Activated naive CD8-positive, alpha-beta T cell treated with anti-CD3 and anti-CD28 coated beads for 36 hours (primary cell): ENCODE results near the gene IMPG2. TPM values are rescaled to one million over a fixed set of nuclear protein-coding genes. Genes with fewer than 3 reads are reported as not detected.

ENCODE experiments used
- DNase-seq: peaks from one replicate; pipeline ENCODE4 v3.0.0; 2021
- H3K27ac Mint-ChIP-seq: one replicate; pipeline ENCODE4 v1.8.0; 2022; ENCODE audit warnings: mild to moderate bottlenecking, moderate library complexity, mixed read lengths
- H3K27me3 Mint-ChIP-seq: one replicate; pipeline ENCODE4 v1.8.0; 2022; ENCODE audit warnings: mild to moderate bottlenecking, mixed read lengths
- H3K36me3 Mint-ChIP-seq: one replicate; pipeline ENCODE4 v1.8.0; 2021; ENCODE audit warnings: mild to moderate bottlenecking, mixed read lengths
- H3K4me1 Mint-ChIP-seq: one replicate; pipeline ENCODE4 v1.8.0; 2021; ENCODE audit warnings: mixed read lengths
- H3K4me3 Mint-ChIP-seq: one replicate; pipeline ENCODE4 v1.8.0; 2022; ENCODE audit warnings: mild to moderate bottlenecking, moderate library complexity, mixed read lengths
- H3K9me3 Mint-ChIP-seq: one replicate; pipeline ENCODE4 v1.8.0; 2022; ENCODE audit warnings: mixed read lengths
- total RNA-seq, 2 experiments: library from RNA; stranded (reverse); gene quantifications; one replicate each; pipeline ENCODE4 v1.2.3, GENCODE V29; 2021

The IMPG2 gene
- total RNA-seq, 2 experiments from 2014 or later = 0.12 to 0.14 TPM

DNA sequence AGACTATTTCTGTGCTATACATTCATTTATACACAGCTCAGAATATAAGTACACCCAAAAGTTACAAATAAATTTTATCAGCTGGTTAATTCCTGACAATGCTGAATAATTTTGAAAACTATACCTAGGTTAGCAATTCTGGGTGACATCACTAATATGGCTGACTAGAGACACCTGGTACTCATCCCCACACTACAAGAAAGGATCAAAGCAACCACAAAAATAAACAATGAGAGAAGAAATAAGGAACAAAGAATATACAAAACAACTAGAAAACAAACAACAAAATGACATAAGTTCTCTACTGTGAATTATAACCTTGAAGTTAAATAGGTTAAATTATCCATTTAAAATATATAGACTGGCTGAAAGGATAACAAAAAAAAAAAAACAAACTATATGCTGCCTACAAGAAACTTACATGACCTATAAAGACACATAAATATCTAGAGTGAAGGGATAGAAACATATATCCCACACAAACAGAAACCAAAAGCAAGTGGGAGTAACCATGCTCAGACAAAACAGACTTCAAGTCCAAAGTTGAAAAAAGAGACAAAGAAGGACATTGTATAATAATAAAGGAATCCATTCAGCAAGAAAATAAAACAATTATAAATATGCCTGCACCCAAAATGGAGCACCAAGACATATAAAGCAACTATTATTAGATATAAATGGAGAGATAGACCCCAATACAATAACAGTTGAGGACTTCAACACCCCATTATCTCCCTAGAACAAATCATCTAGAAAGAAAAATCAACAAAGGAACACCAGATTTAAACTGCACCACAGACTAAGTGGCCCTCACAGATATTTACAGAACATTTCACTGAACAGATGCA lies 57.8 kb downstream of the IMPG2 start:
- Mint-ChIP-seq H3K27ac (no peak overlapping the region), H3K27me3 (no peaks in the 10 kb centered on the region), H3K36me3 (peaks cover 12% of the 10 kb centered on the region), H3K4me3 (no peak overlapping the region), H3K9me3 (peaks cover 2% of the 10 kb centered on the region), H3K4me1 (peaks cover 5% of the 10 kb centered on the region)
- no peak for DNase-seq

DNA sequence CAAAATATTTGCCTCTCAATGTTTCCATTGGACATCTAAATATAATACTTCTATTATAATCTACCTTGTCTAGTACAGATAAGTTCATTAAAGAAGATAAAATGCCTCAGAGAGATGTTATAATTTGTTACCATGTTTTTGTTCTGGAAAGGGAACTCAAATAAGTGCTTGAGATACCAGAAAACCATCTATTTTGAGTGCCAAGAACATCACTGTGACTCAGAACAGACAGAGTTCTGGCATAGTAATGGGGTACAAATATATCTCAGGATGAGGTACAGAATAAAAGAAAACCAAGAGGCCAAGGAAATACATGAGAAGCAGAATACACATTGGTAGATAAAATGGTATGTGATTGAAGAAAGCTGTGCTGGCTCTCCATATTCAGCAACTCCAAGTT lies 58.9 kb downstream of the IMPG2 start:
- Mint-ChIP-seq H3K4me3 (no peak overlapping the region), H3K36me3 (peaks cover 12% of the 10 kb centered on the region), H3K4me1 (peaks cover 5% of the 10 kb centered on the region)

DNA sequence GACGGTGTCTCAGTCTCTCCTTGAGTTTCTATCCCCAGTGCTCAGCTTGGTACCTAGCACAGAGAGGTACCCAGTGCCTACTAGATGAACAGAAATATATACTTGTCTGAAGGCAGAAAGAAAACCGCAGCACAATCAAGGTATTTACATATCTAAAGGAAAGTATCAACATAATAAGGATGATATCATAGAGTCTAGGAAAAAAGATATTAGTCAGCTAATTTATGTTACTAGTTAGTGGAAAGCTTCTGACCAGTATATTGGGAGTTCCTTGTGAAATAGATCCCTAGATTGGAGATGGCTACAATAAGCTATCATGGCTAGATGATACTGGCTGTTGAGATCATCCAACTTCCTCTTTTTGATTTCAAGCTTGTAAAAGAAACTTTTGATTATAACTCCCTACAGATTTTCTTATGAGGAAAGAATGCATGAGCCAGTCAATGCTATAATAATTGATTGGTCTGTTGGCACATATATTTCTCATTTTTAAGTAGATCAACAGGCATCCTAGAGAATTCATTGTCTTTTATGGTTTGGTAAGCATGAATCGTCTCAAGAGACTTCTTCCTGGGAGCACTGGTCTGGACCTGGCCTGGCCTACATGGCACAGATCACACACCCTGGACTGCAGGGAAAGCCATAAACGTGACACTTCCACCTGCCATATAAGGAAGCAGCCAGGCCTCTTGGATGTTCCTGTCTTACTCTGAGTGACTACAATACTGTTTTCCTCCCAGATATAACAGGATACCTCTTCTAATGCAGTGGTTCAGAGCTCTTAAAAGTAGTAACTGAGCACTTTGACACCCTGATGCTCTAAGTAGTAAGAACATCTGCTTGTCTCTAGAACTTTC lies 60.7 kb downstream of the IMPG2 start:
- H3K27ac Mint-ChIP-seq = no peak overlapping the region
- DNase-seq = no peak

More for the DNA sequence above, 58.9 kb downstream of the IMPG2 start:
- H3K27ac Mint-ChIP-seq = no peak overlapping the region
- H3K27me3 Mint-ChIP-seq = no peaks in the 10 kb centered on the region
- no peak for DNase-seq
- H3K9me3 Mint-ChIP-seq = peaks cover 2% of the 10 kb centered on the region

GRCh38 chr3:101256511-101256910 lies 63.9 kb downstream of the IMPG2 start:
- Mint-ChIP-seq H3K4me3 (no peak overlapping the region), H3K4me1 (no peaks in the 10 kb centered on the region), H3K9me3 (no peaks in the 10 kb centered on the region), H3K27me3 (no peaks in the 10 kb centered on the region), H3K27ac (no peak overlapping the region), H3K36me3 (peaks cover 3% of the 10 kb centered on the region)
- no peak for DNase-seq

More for the DNA sequence above, 60.7 kb downstream of the IMPG2 start:
- peaks cover 5% of the 10 kb centered on the region for H3K4me1 Mint-ChIP-seq
- H3K27me3 Mint-ChIP-seq = no peaks in the 10 kb centered on the region
- H3K36me3 Mint-ChIP-seq = peaks cover 12% of the 10 kb centered on the region
- peaks cover 2% of the 10 kb centered on the region for H3K9me3 Mint-ChIP-seq
- no peak overlapping the region for H3K4me3 Mint-ChIP-seq

DNA sequence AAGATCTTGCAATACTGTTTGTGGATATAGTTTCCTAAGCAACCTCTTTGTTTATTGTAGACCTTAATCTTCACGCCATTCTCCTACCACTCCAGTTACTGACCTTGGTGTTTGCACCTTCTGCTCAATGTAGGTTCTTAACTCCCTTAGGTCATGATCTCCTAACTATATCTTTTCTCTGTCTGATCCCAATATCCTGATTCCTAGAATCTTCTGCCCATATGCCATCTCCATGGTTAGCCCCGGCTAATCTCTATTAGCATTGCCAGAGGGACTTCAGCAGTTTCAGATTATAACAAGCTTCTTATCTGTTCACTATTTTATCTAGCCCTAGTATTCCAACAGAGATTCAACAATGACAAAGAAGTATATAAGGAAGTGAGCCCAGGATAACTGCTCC lies 64.9 kb downstream of the IMPG2 start:
- Mint-ChIP-seq H3K27ac (no peak overlapping the region), H3K4me1 (no peaks in the 10 kb centered on the region), H3K27me3 (no peaks in the 10 kb centered on the region), H3K4me3 (no peak overlapping the region), H3K9me3 (no peaks in the 10 kb centered on the region), H3K36me3 (peaks cover under 1% of the 10 kb centered on the region)
- no peak for DNase-seq

DNA sequence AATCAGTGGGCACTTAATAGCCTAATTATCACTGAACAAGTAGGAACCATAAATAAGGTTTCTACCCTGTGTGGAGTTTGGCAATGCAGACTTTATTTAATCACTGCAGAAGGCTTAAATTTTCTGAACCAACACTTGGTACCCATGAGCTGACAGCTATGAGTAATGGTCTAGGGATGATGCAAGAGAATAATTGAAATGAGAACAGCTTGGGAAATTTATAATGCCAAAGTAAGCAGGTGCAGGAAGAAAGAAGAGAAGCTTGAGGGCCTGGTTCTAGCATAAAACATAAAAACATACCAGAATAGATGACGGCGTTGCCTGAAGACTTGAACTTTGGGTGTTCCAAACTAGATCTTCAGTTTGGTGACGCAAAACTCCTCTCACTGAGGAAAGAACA lies 67.0 kb downstream of the IMPG2 start:
- Mint-ChIP-seq H3K27me3 (no peaks in the 10 kb centered on the region), H3K4me3 (no peak overlapping the region), H3K27ac (no peak overlapping the region), H3K36me3 (peaks cover 8% of the 10 kb centered on the region), H3K9me3 (no peaks in the 10 kb centered on the region), H3K4me1 (peaks cover 2% of the 10 kb centered on the region)
- DNase-seq = no peak

DNA sequence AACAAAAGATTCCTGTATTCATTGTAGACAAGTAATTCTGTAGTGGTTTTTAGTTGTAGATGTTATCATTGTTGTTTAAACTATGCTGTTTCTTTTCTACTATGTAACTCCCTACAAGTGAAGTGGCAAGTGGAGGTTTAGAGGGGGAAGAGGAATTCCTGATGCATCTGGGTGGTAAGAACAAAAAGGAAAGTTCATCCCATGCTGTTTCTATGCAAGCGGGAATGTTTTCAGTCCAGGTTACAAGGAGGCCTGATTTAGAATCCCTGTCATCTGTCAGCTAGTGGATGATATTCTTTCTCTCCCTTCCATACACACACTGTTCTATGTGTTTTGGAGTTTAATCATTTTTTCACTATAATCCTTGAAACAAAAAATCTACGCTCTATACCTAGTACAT lies 67.4 kb downstream of the IMPG2 start:
- H3K4me3 Mint-ChIP-seq = no peak overlapping the region
- H3K27me3 Mint-ChIP-seq = no peaks in the 10 kb centered on the region
- no peaks in the 10 kb centered on the region for H3K9me3 Mint-ChIP-seq
- H3K4me1 Mint-ChIP-seq = peaks cover 2% of the 10 kb centered on the region
- no peak overlapping the region for H3K27ac Mint-ChIP-seq
- no peak for DNase-seq
- H3K36me3 Mint-ChIP-seq = peaks cover 12% of the 10 kb centered on the region

DNA sequence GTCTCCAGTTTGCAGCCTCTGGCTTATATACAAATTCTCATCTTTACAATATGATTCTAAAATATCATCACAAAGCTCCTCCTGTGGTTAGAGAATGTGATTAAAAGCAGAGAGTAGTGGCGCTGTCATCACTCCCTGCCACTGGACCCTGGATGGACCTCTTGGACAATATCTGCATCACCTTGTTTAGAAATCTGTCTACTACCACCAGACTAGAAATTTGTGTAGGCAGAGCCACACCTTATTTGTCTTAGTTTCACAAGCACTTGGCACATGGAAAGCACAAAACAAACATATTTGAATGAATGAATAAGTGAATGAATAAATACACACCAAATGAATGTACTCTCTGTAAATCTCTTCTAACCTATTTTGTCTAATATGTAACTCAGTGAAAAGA lies 68.1 kb downstream of the IMPG2 start:
- no peak for DNase-seq
- no peaks in the 10 kb centered on the region for H3K9me3 Mint-ChIP-seq
- peaks cover 12% of the 10 kb centered on the region for H3K36me3 Mint-ChIP-seq
- no peak overlapping the region for H3K4me3 Mint-ChIP-seq
- no peak overlapping the region for H3K27ac Mint-ChIP-seq
- peaks cover 2% of the 10 kb centered on the region for H3K4me1 Mint-ChIP-seq
- H3K27me3 Mint-ChIP-seq = no peaks in the 10 kb centered on the region

DNA sequence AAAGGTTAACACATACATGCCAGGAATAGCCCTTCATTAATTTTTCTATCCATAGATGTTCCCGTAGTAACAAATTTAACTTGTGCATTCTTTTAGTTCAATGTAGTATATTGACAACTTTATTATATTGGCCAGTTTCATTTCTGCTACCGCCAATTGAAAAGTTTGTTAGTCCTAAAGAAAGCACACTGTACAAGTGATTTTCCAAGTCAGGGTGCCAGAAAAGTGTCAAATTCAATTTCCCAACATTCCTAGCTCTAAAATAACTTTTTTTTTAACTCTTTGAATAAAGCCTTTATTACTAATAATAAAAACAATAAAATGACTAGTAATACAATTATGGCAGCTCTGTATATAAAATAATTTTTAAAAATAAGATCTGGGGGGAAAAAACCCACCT lies 68.9 kb downstream of the IMPG2 start:
- Mint-ChIP-seq H3K27ac (no peak overlapping the region), H3K27me3 (no peaks in the 10 kb centered on the region), H3K36me3 (peaks cover 12% of the 10 kb centered on the region), H3K9me3 (no peaks in the 10 kb centered on the region), H3K4me3 (no peak overlapping the region), H3K4me1 (peaks cover 2% of the 10 kb centered on the region)
- no peak for DNase-seq

- Mint-ChIP-seq H3K4me1 (peaks cover 2% of the 10 kb centered on the region), H3K9me3 (no peaks in the 10 kb centered on the region), H3K36me3 (peaks cover 12% of the 10 kb centered on the region), H3K27ac (no peak overlapping the region), H3K27me3 (no peaks in the 10 kb centered on the region), H3K4me3 (no peak overlapping the region)
- no peak for DNase-seq
Observed at GRCh38 chr3:101249522-101249921, 70.9 kb downstream of the IMPG2 start.

DNA sequence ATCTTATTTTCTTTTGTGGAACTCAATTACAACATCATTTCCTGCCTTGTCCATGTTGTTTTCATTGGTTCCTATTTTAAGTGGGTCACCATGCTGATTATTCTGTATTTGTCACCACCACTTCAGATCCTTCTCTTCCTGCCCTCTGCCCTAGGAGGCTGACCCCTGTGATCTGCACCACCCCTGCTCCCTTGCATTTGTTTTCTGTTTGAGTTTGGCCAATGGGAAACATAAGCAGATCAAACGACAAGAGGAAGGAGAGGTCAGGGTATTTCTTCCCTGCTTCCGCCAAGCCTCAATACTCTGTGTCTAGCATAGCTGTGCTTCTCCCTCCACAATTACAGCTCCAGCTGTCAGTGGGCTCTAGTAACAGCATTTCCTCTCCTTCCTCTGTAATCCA lies 71.6 kb downstream of the IMPG2 start:
- H3K27ac Mint-ChIP-seq = no peak overlapping the region

GRCh38 chr3:101244212-101244575 lies 76.2 kb downstream of the IMPG2 start:
- no peaks in the 10 kb centered on the region for H3K4me1 Mint-ChIP-seq
- H3K27me3 Mint-ChIP-seq = no peaks in the 10 kb centered on the region
- H3K36me3 Mint-ChIP-seq = peaks cover 22% of the 10 kb centered on the region
- no peak overlapping the region for H3K27ac Mint-ChIP-seq
- H3K9me3 Mint-ChIP-seq = no peaks in the 10 kb centered on the region
- no peak for DNase-seq
- no peak overlapping the region for H3K4me3 Mint-ChIP-seq

More for the DNA sequence above, 71.6 kb downstream of the IMPG2 start:
- peaks cover 16% of the 10 kb centered on the region for H3K36me3 Mint-ChIP-seq
- H3K9me3 Mint-ChIP-seq = no peaks in the 10 kb centered on the region
- H3K4me1 Mint-ChIP-seq = peaks cover 2% of the 10 kb centered on the region
- H3K4me3 Mint-ChIP-seq = no peak overlapping the region
- DNase-seq = no peak
- no peaks in the 10 kb centered on the region for H3K27me3 Mint-ChIP-seq

DNA sequence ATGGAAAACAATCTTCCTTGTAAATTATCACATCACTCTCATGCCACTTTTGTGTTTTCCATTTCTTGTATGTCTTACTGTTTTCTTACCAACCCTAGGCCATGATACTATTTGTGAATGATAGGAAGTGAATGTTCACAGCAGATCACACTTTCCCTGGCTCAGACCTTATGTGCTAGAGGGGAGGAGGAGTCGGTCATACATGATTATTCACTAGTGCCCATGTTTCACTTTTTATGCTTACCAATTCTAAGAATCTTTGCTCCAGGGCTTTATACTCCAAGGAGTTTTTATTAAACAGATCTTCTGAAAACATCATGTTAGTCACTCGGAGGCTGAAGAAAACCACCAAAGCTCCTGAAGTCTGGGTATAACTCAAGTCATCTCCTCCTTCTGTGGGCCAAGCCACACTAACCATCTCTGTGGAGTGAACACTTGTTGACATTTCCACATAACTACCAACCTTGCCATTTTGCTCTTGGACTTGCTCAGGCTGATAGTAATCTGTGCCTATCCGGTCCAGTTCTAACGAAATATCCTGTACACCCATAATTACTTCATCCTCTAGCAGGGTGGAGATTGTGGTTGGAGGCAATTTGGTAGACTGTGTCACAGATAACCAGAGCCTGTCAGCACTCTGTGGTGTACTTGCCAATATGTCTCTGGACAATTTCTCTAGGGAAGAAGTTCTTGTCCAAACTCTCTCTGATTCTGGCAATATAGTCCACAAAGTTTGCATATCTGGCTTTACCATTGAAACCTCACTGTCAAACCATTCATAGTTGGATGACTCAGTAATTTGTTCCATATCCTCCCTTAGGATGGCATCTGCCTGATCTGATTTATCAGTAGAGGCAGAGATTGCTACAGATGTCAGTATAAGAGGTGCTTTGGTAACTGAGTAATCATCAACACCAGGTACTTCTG lies 76.8 kb downstream of the IMPG2 start:
- Mint-ChIP-seq H3K27me3 (no peaks in the 10 kb centered on the region), H3K27ac (no peak overlapping the region), H3K36me3 (peaks cover 15% of the 10 kb centered on the region), H3K4me3 (no peak overlapping the region), H3K9me3 (no peaks in the 10 kb centered on the region), H3K4me1 (no peaks in the 10 kb centered on the region)
- DNase-seq = no peak

DNA sequence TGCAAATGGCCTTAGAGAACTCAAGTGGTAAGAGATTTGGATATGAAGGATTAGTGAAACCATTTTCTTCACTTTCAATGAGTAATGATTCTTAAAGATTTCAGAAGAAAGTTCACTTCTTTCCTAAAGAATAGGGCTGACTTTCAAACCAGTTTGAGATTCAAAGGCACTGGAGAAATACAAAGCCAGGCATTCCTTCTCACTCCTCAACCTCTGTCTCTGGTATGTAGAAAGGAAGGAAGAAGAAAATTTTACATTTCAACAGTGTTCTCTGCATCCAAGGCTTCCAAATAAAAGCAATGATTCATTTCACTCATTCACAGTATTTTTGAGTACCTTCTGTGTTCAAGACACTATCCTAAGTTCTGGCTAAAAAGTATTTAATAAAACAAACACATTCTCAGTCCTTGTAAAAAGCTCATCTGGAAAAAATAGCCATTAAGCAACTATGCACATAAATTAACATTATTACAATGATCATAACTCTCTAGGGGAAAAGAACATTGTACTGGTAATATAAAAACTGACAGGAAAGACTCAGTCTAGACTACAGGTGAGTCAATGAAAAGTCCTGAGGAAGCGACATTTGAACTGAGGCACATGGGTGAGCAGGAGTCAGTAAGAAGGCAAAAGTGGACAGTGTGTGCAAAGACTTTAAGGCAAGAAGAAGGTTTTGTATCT lies 79.5 kb downstream of the IMPG2 start:
- H3K27me3 Mint-ChIP-seq = no peaks in the 10 kb centered on the region

More for the DNA sequence above, 79.5 kb downstream of the IMPG2 start:
- no peaks in the 10 kb centered on the region for H3K9me3 Mint-ChIP-seq
- no peak for DNase-seq
- no peaks in the 10 kb centered on the region for H3K4me1 Mint-ChIP-seq
- peaks cover 13% of the 10 kb centered on the region for H3K36me3 Mint-ChIP-seq
- H3K27ac Mint-ChIP-seq = no peak overlapping the region
- H3K4me3 Mint-ChIP-seq = no peak overlapping the region
